ENCODE results near the gene TBC1D22A. TPM values are rescaled to one million over a fixed set of nuclear protein-coding genes. Genes with fewer than 3 reads are reported as not detected.

TBC1D22A gene
- total RNA-seq, 6 donors from 2014 or later = 27.1 to 48.2 (median 35.3) TPM

DNA sequence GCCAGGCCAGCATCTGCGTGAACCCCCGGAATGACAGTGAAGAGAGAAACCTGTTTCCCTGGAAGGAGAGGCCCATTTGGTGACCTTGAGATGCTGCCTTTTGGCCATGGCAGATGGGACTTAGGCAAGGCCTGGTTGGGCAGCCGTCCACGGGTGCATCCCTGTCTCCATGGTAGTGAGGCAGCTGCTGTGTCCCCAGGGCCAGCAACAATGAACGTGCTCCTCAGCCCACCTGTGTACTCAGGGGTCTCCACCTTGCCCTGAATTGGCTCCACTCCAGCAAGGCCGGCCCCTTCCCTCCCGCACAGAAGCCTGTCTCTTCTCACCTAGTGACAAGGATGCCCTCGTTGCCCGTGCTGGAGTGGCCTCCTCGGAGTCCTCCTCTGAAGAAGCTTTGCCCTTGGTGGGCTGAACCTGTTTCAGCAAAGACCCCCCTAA is 441.1 kb downstream of the TBC1D22A start:
- no peak overlapping the region for H3K4me3 ChIP-seq
- TF ChIP-seq, protein P1, sequence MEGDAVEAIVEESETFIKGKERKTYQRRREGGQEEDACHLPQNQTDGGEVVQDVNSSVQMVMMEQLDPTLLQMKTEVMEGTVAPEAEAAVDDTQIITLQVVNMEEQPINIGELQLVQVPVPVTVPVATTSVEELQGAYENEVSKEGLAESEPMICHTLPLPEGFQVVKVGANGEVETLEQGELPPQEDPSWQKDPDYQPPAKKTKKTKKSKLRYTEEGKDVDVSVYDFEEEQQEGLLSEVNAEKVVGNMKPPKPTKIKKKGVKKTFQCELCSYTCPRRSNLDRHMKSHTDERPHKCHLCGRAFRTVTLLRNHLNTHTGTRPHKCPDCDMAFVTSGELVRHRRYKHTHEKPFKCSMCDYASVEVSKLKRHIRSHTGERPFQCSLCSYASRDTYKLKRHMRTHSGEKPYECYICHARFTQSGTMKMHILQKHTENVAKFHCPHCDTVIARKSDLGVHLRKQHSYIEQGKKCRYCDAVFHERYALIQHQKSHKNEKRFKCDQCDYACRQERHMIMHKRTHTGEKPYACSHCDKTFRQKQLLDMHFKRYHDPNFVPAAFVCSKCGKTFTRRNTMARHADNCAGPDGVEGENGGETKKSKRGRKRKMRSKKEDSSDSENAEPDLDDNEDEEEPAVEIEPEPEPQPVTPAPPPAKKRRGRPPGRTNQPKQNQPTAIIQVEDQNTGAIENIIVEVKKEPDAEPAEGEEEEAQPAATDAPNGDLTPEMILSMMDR (IDR thresholded peaks at IDR 0.05) = no peak
- TF ChIP-seq EP300 (IDR thresholded peaks at IDR 0.05) (no peak), POLR2A (IDR thresholded peaks at IDR 0.05) (no peak), POLR2AphosphoS5 (IDR thresholded peaks at IDR 0.05) (no peak)
- no peaks in the 10 kb centered on the region for H3K27me3 ChIP-seq
- no peaks in the 10 kb centered on the region for H3K4me1 ChIP-seq
- 75 to 88% methylated on average over 2 to 10 of the region's 10 CpGs for WGBS, 2 donors
- DNase-seq = no peak
- no peak overlapping the region for H3K27ac ChIP-seq
- H3K36me3 ChIP-seq = no peaks in the 10 kb centered on the region
- H3K9me3 ChIP-seq = no peaks in the 10 kb centered on the region
- no peak for ATAC-seq (ENCODE audit: low FRiP score in 2 of 2)

DNA sequence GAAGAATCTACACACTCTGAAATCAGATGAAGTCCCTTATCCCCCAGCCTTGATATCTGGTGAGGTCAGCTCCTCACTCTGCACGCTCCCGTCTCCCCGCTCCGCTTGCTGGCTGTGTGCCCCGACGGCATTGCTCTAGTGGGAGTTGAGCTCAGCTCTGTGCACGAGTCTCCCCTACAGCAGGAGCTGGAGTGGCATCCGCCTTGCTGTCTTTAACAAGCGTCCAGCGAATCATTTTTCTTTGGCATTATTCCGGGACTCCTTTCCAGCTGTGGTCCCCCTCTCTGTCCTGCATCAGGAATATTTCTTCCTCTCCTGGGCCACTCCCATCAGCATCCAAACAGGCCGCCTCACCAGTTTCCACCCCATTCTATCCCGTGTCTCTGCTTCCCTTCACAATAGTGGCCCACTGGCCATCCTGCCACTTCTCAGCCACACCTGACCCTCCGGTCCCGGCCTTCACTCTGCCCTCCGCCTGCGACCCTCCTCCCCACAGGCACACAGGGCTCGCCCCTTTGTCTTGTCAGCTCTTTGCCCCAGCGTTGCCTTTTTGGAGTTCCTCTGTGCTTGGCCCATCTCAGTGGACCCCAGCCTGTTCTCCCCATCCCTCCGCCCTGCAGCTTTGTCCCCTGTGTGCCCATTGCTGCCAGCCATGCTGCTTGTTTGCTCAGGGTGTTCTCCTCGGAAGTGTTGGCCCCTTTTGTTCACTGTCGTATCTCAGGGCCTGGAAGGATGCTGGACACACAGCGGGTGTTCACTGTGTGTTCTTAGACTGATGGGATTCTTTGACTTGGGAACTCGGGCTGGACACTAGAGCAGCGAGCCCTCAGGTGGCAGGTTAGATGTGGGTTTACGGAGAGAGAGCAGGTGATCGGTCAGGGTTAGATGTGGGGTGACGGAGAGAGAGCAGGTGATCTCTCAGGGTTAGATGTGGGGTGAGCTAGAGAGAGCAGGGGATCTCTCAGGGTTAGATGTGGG is 441.8 kb downstream of the TBC1D22A start:
- no peak for TF ChIP-seq POLR2A (IDR thresholded peaks at IDR 0.05)
- TF ChIP-seq EP300 (IDR thresholded peaks at IDR 0.05) = no peak
- no peak for TF ChIP-seq POLR2AphosphoS5 (IDR thresholded peaks at IDR 0.05)
- TF ChIP-seq, protein P1 (IDR thresholded peaks at IDR 0.05) = no peak
- Histone ChIP-seq H3K4me1 (no peaks in the 10 kb centered on the region), H3K4me3 (no peak overlapping the region), H3K27me3 (no peaks in the 10 kb centered on the region), H3K27ac (no peak overlapping the region), H3K9me3 (no peaks in the 10 kb centered on the region), H3K36me3 (no peaks in the 10 kb centered on the region)
- ATAC-seq (ENCODE audit: low FRiP score in 2 of 2) (no peak), DNase-seq (no peak)
- WGBS, 2 donors = 69 to 77% methylated on average over 28 of the region's 28 CpGs

DNA sequence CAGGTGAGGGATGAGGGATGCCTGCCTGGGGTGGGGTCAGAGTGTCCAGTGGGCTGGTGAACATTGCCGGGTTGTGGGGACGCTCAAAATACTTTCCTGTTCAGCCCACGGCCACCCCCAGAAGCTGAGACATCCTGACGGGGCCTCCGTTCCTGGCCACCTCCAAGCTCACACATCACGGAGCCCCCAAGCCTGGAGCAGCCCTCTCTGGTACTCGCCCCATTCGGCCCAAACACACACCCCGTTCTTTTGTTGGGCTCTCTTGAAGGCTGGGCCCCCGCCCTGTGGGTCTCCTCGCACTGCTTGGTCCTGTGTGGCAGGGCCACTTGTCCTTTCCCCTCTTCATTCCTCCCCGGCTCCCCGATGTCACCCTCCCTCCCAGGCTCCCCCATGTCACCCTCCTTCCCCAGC is 442.6 kb downstream of the TBC1D22A start:
- no peak overlapping the region for H3K27ac ChIP-seq
- TF ChIP-seq, protein P1 (IDR thresholded peaks at IDR 0.05) = no peak
- TF ChIP-seq EP300 (IDR thresholded peaks at IDR 0.05) = no peak
- no peak for TF ChIP-seq POLR2A (IDR thresholded peaks at IDR 0.05)
- no peak for TF ChIP-seq POLR2AphosphoS5 (IDR thresholded peaks at IDR 0.05)
- H3K36me3 ChIP-seq = no peaks in the 10 kb centered on the region
- ATAC-seq (ENCODE audit: low FRiP score in 2 of 2) (no peak), DNase-seq (no peak)
- no peak overlapping the region for H3K4me3 ChIP-seq
- H3K27me3 ChIP-seq = no peaks in the 10 kb centered on the region
- H3K4me1 ChIP-seq = no peaks in the 10 kb centered on the region
- no peaks in the 10 kb centered on the region for H3K9me3 ChIP-seq
- WGBS, 2 donors = 80 to 88% methylated on average over 13 of the region's 13 CpGs

DNA sequence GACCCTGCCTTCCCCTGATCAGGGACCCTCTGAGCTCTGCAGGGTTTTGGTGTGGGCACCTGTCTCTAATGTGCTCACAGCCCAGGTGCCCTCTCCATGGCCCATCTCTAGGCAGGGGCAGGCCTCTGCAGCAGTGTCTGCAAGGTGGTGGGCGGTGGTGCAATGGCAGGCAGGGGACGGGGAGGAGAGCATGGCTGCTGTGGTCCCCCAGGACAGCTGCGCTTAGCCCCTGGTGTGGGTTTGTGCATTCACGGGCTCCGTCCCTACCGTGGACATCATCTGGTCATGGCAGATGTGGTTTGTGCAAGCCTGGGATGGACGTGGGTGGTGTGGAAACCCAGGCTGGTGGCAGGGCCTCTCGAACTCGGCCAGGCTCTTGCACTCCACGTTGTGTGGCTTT is 443.1 kb downstream of the TBC1D22A start:
- Histone ChIP-seq H3K27ac (no peak overlapping the region), H3K36me3 (no peaks in the 10 kb centered on the region), H3K9me3 (no peaks in the 10 kb centered on the region), H3K27me3 (no peaks in the 10 kb centered on the region), H3K4me3 (no peak overlapping the region), H3K4me1 (no peaks in the 10 kb centered on the region)
- 84% methylated on average over 10 of the region's 10 CpGs; no CpG with 5 or more reads in 1 of the 2 donors for WGBS, 2 donors
- DNase-seq (peak in 1 of 2 donors; percentile 37), ATAC-seq (ENCODE audit: low FRiP score in 2 of 2) (no peak)
- TF ChIP-seq, protein P1 (IDR thresholded peaks at IDR 0.05) = no peak
- TF ChIP-seq EP300 (IDR thresholded peaks at IDR 0.05) (no peak), POLR2AphosphoS5 (IDR thresholded peaks at IDR 0.05) (no peak), POLR2A (IDR thresholded peaks at IDR 0.05) (no peak)

Measured in upper lobe of left lung (tissue), 6 donors.